HG03460 (cell line): Measurements from ENCODE around the gene NEURL4.

Experiments used
- ATAC-seq: cut with Tn5 transposase; IDR thresholded peaks from one replicate; pipeline ENCODE4 v1.9.1; 2021; ENCODE audit not compliant: unreplicated experiment

Gene NEURL4

GRCh38 chr17:7324438-7324779 is 4.7 kb downstream of the NEURL4 start:
- ATAC-seq: no peak

GRCh38 chr17:7323731-7324437 is 5.3 kb downstream of the NEURL4 start:
- ATAC-seq: no peak

GRCh38 chr17:7322520-7323194 is 6.5 kb downstream of the NEURL4 start:
- ATAC-seq: no peak

- ATAC-seq: no peak
These were observed 7.7 kb downstream of the NEURL4 start for GRCh38 chr17:7321466-7321865.

- ATAC-seq: no peak
These were observed 10.8 kb downstream of the NEURL4 start for GRCh38 chr17:7318121-7318860.

GRCh38 chr17:7317161-7317803 is 11.9 kb downstream of the NEURL4 start:
- ATAC-seq: no peak

- no peak for ATAC-seq
These were observed 13.4 kb downstream of the NEURL4 start for GRCh38 chr17:7315570-7316235.

GRCh38 chr17:7314719-7315569 is 14.2 kb downstream of the NEURL4 start, which contains the start of gene GPS2:
Gene GPS2 (minus strand): TSS chr17:7315360. CDS start chr17:7315052, 308 bp downstream.
- ATAC-seq: peak; percentile 77

- ATAC-seq: no peak
These were observed 15.0 kb downstream of the NEURL4 start for GRCh38 chr17:7313890-7314718.

GRCh38 chr17:7313088-7313889 is 15.8 kb downstream of the NEURL4 start:
- ATAC-seq: no peak

GRCh38 chr17:7312432-7313087 is 16.6 kb downstream of the NEURL4 start:
- no peak for ATAC-seq

GRCh38 chr17:7311110-7311705 is 17.9 kb downstream of the NEURL4 start:
- no peak for ATAC-seq

- ATAC-seq: no peak
These were observed 19.5 kb downstream of the NEURL4 start for GRCh38 chr17:7309628-7310027.

- no peak for ATAC-seq
These were observed 20.3 kb downstream of the NEURL4 start for GRCh38 chr17:7308625-7309433.

- no peak for ATAC-seq
These were observed 21.2 kb downstream of the NEURL4 start for GRCh38 chr17:7307686-7308624.
